Smooth muscle cell (in vitro differentiated cells): ENCODE data around the gene TMCC3. TPM values are rescaled to one million over a fixed set of nuclear protein-coding genes. Genes with fewer than 3 reads are reported as not detected.

Experiments
- DNase-seq: peaks from one replicate; lab custom pipeline; 2025; ENCODE audit not compliant: unreplicated experiment; lab: John Stamatoyannopoulos, UW
- H2AFZ ChIP-seq: fragments of 200-600 bp; sonication (generic); 2 replicates; pipeline ENCODE4 v1.6.0; 2016; ENCODE audit warnings: antibody characterized with exemption, low read depth, mild to moderate bottlenecking
- H3F3A ChIP-seq: fragments of 200-600 bp; sonication (generic); 2 replicates; pipeline ENCODE4 v1.6.0; 2017; ENCODE audit warnings: antibody characterized with exemption, low read depth
- H3K27ac ChIP-seq: fragments of 200-600 bp; sonication (generic); 2 replicates; pipeline ENCODE4 v1.5.1; 2016; ENCODE audit warnings: low read depth, mild to moderate bottlenecking
- H3K27me3 ChIP-seq: fragments of 200-600 bp; sonication (generic); 2 replicates; pipeline ENCODE4 v1.6.1; 2016; ENCODE audit warnings: low read depth, mild to moderate bottlenecking
- H3K36me3 ChIP-seq: fragments of 200-600 bp; sonication (generic); 2 replicates; pipeline ENCODE4 v1.5.1; 2016; ENCODE audit warnings: low read depth
- H3K4me1 ChIP-seq: fragments of 200-600 bp; sonication (generic); 2 replicates; pipeline ENCODE4 v1.5.1; 2016; ENCODE audit warnings: low read depth
- H3K4me2 ChIP-seq: fragments of 200-600 bp; sonication (generic); 2 replicates; pipeline ENCODE4 v1.6.0; 2016; ENCODE audit warnings: mild to moderate bottlenecking
- H3K4me3 ChIP-seq: fragments of 200-600 bp; sonication (generic); 2 replicates; pipeline ENCODE4 v1.5.1; 2016; ENCODE audit warnings: mild to moderate bottlenecking
- H3K79me2 ChIP-seq: fragments of 200-600 bp; sonication (generic); 2 replicates; pipeline ENCODE4 v1.6.0; 2016; ENCODE audit warnings: low read depth, mild to moderate bottlenecking
- H3K9ac ChIP-seq: fragments of 200-600 bp; sonication (generic); 2 replicates; pipeline ENCODE4 v1.6.0; 2016; ENCODE audit warnings: low read depth
- H3K9me3 ChIP-seq: fragments of 200-600 bp; sonication (generic); replicated peaks from 2 replicates; pipeline ENCODE4 v1.5.1; 2016; ENCODE audit warnings: low read depth
- H4K20me1 ChIP-seq: fragments of 200-600 bp; sonication (generic); 2 replicates; pipeline ENCODE4 v1.6.0; 2016; ENCODE audit warnings: low read depth
- CTCF ChIP-seq: fragments of 200-600 bp; sonication (generic); IDR thresholded peaks from 2 replicates; pipeline ENCODE4 v1.5.1; 2017; ENCODE audit warnings: borderline replicate concordance, mild to moderate bottlenecking, antibody characterized with exemption; ENCODE audit not compliant: insufficient read depth, poor library complexity, severe bottlenecking
- WGBS: methylation state at CpG from one replicate; pipeline ENCODE4 v1.1.7; 2016; ENCODE audit warnings: low lambda C conversion rate; 5-methylcytosine and 5-hydroxymethylcytosine counted together
- polyA plus RNA-seq: library from polyadenylated mRNA; unstranded; fragments of >200 nt; fragmentation: Nextera tagmentation; extraction: Ambion mirVana; gene quantifications from 2 replicates; pipeline ENCODE4 v1.2.1, GENCODE V29; 2016
- total RNA-seq: library from RNA; depleted of rRNA; stranded (reverse); fragments of >200 nt; gene quantifications from 2 replicates; pipeline ENCODE4 v1.2.3, GENCODE V29; 2014

Gene TMCC3
- total and polyA plus RNA-seq, 2 experiments from 2014 or later: 7.0 to 11.2 TPM

GRCh38 chr12:94567761-94568160, 82.6 kb downstream of the TMCC3 start:
- H3F3A ChIP-seq: no peaks in the 10 kb centered on the region
- H3K79me2 ChIP-seq: no peaks in the 10 kb centered on the region
- TF ChIP-seq CTCF: no peak
- 77% methylated on average over 6 of the region's 6 CpGs for WGBS
- no peak overlapping the region for H2AFZ ChIP-seq
- H3K4me3 ChIP-seq: no peak overlapping the region
- no peaks in the 10 kb centered on the region for H4K20me1 ChIP-seq
- no peak for DNase-seq
- H3K4me1 ChIP-seq: no peaks in the 10 kb centered on the region
- H3K9ac ChIP-seq: no peak overlapping the region
- no peak overlapping the region for H3K27ac ChIP-seq
- no peak overlapping the region for H3K4me2 ChIP-seq
- no peaks in the 10 kb centered on the region for H3K27me3 ChIP-seq
- H3K9me3 ChIP-seq: no peaks in the 10 kb centered on the region
- H3K36me3 ChIP-seq: no peaks in the 10 kb centered on the region

GRCh38 chr12:94566345-94566744, 84.0 kb downstream of the TMCC3 start:
- TF ChIP-seq CTCF: no peak
- no peak overlapping the region for H3K4me2 ChIP-seq

GRCh38 chr12:94565683-94566082, 84.7 kb downstream of the TMCC3 start:
- H3K9ac ChIP-seq: no peak overlapping the region
- H3K27ac ChIP-seq: no peak overlapping the region
- TF ChIP-seq CTCF: no peak
- no peaks in the 10 kb centered on the region for H3K4me1 ChIP-seq
- peaks cover under 1% of the 10 kb centered on the region for H3K27me3 ChIP-seq
- DNase-seq: no peak
- H3K4me2 ChIP-seq: no peak overlapping the region
- no peaks in the 10 kb centered on the region for H4K20me1 ChIP-seq
- no peaks in the 10 kb centered on the region for H3K79me2 ChIP-seq
- no peaks in the 10 kb centered on the region for H3K36me3 ChIP-seq
- H3K4me3 ChIP-seq: no peak overlapping the region
- no peaks in the 10 kb centered on the region for H3F3A ChIP-seq
- 97% methylated on average over 8 of the region's 8 CpGs for WGBS
- H2AFZ ChIP-seq: no peak overlapping the region
- H3K9me3 ChIP-seq: no peaks in the 10 kb centered on the region

More at GRCh38 chr12:94566345-94566744, 84.0 kb downstream of the TMCC3 start:
- no peaks in the 10 kb centered on the region for H4K20me1 ChIP-seq
- no peaks in the 10 kb centered on the region for H3K4me1 ChIP-seq
- no peaks in the 10 kb centered on the region for H3K27me3 ChIP-seq
- H3K79me2 ChIP-seq: no peaks in the 10 kb centered on the region
- H3F3A ChIP-seq: no peaks in the 10 kb centered on the region
- no peak overlapping the region for H2AFZ ChIP-seq
- H3K27ac ChIP-seq: no peak overlapping the region
- 96% methylated on average over 8 of the region's 8 CpGs for WGBS
- DNase-seq: no peak
- no peak overlapping the region for H3K9ac ChIP-seq
- H3K36me3 ChIP-seq: no peaks in the 10 kb centered on the region
- no peaks in the 10 kb centered on the region for H3K9me3 ChIP-seq
- H3K4me3 ChIP-seq: no peak overlapping the region

- Histone ChIP-seq H3K9ac (no peak overlapping the region), H3F3A (no peaks in the 10 kb centered on the region), H3K79me2 (no peaks in the 10 kb centered on the region), H3K27ac (no peak overlapping the region), H3K4me2 (no peak overlapping the region), H3K4me3 (no peak overlapping the region), H3K9me3 (no peaks in the 10 kb centered on the region), H2AFZ (no peak overlapping the region), H3K36me3 (no peaks in the 10 kb centered on the region), H3K4me1 (peaks cover 4% of the 10 kb centered on the region), H3K27me3 (peaks cover 19% of the 10 kb centered on the region), H4K20me1 (no peaks in the 10 kb centered on the region)
- no peak for DNase-seq
- TF ChIP-seq CTCF: no peak
- 80% methylated on average over 5 of the region's 5 CpGs for WGBS
These were observed 87.1 kb downstream of the TMCC3 start for GRCh38 chr12:94563286-94563685.
